Astrocyte of the spinal cord (primary cell): Measurements from ENCODE around the gene CYP51A1.
"Not testable (repeated sequence)": the region's sequence is repeated elsewhere in the genome, so short reads cannot be mapped to it uniquely, and the experiment has no call there.

ENCODE experiments used
- DNase-seq: peaks from one replicate; pipeline ENCODE4 v3.0.0; 2011; ENCODE audit warnings: low read depth, low spot score
- H3K4me3 ChIP-seq: 2 replicates; pipeline ENCODE4 v1.5.1; 2011; ENCODE audit warnings: low read depth, mild to moderate bottlenecking, low read length, moderate library complexity
- CTCF ChIP-seq: IDR thresholded peaks from 2 replicates; pipeline ENCODE4 v1.5.1; 2012; ENCODE audit warnings: low read depth, mild to moderate bottlenecking, low read length, inconsistent platforms
- in situ Hi-C: cut with HindIII; loops from 2 replicates; pipeline ENCODE4 v1.10.0; 2017; ENCODE audit warnings: low sequenced_read_pairs

Gene CYP51A1

GRCh38 chr7:92156990-92157389, 22.7 kb upstream of the CYP51A1 start:
- no peak overlapping the region for H3K4me3 ChIP-seq
- no peak for DNase-seq
- in situ Hi-C loops, result no loop called here
- no peak for TF ChIP-seq CTCF

GRCh38 chr7:92155108-92155739, 20.9 kb upstream of the CYP51A1 start:
- no peak for TF ChIP-seq CTCF
- no peak for DNase-seq
- no peak overlapping the region for H3K4me3 ChIP-seq
- in situ Hi-C loops, result no loop called here

- no peak for DNase-seq
- in situ Hi-C loops, result no loop called here
These were observed 16.3 kb upstream of the CYP51A1 start for GRCh38 chr7:92150450-92151017.

GRCh38 chr7:92149736-92150239, 15.5 kb upstream of the CYP51A1 start:
- no peak for TF ChIP-seq CTCF
- no peak for DNase-seq
- no peak overlapping the region for H3K4me3 ChIP-seq
- in situ Hi-C loops, result no loop called here

More at GRCh38 chr7:92150450-92151017, 16.3 kb upstream of the CYP51A1 start:
- no peak overlapping the region for H3K4me3 ChIP-seq
- TF ChIP-seq CTCF, result no peak

- DNase-seq, in situ Hi-C loops: not testable (repeated sequence)
These were observed 9.1 kb upstream of the CYP51A1 start for GRCh38 chr7:92143192-92143880.

GRCh38 chr7:92142791-92143190, 8.5 kb upstream of the CYP51A1 start:
- H3K4me3 ChIP-seq, DNase-seq, in situ Hi-C loops: not testable (repeated sequence)

More at GRCh38 chr7:92143192-92143880, 9.1 kb upstream of the CYP51A1 start:
- not testable (repeated sequence) for H3K4me3 ChIP-seq

- no peak overlapping the region for H3K4me3 ChIP-seq
- in situ Hi-C loops, result no loop called here
- DNase-seq, result no peak
- no peak for TF ChIP-seq CTCF
These were observed 6.9 kb upstream of the CYP51A1 start for GRCh38 chr7:92141161-92141560.
